NCI-H2081 treated with DMSO at 0.1 percent for 48 hours (cell line): ENCODE measurements around the gene ZBTB16.

Source experiments
- DNase-seq: peaks from one replicate; lab custom pipeline; 2025; lab: John Stamatoyannopoulos, UW

The ZBTB16 gene

GRCh38 chr11:114083391-114084252 lies 24.1 kb downstream of the ZBTB16 start:
- DNase-seq, result no peak

GRCh38 chr11:114084414-114084813 lies 24.9 kb downstream of the ZBTB16 start:
- DNase-seq, result no peak

- no peak for DNase-seq
Measured at GRCh38 chr11:114085965-114086793, 26.7 kb downstream of the ZBTB16 start.

- DNase-seq, result no peak
Measured at GRCh38 chr11:114087025-114087424, 27.5 kb downstream of the ZBTB16 start.

- no peak for DNase-seq
Measured at GRCh38 chr11:114088216-114088615, 28.7 kb downstream of the ZBTB16 start.

GRCh38 chr11:114088836-114089235 lies 29.3 kb downstream of the ZBTB16 start:
- DNase-seq, result no peak

- no peak for DNase-seq
Measured at GRCh38 chr11:114089748-114090147, 30.2 kb downstream of the ZBTB16 start.

- DNase-seq, result no peak
Measured at GRCh38 chr11:114090225-114090910, 30.9 kb downstream of the ZBTB16 start.

GRCh38 chr11:114090976-114091375 lies 31.5 kb downstream of the ZBTB16 start:
- DNase-seq, result no peak

- DNase-seq, result no peak
Measured at GRCh38 chr11:114091516-114092397, 32.2 kb downstream of the ZBTB16 start.

- DNase-seq, result no peak
Measured at GRCh38 chr11:114092478-114092877, 33.0 kb downstream of the ZBTB16 start.

- no peak for DNase-seq
Measured at GRCh38 chr11:114092953-114093352, 33.4 kb downstream of the ZBTB16 start.

- no peak for DNase-seq
Measured at GRCh38 chr11:114094516-114094915, 35.0 kb downstream of the ZBTB16 start.

GRCh38 chr11:114095899-114096298 lies 36.4 kb downstream of the ZBTB16 start:
- DNase-seq, result no peak

GRCh38 chr11:114097832-114098231 lies 38.3 kb downstream of the ZBTB16 start:
- DNase-seq, result no peak

- DNase-seq, result no peak
Measured at GRCh38 chr11:114098927-114099326, 39.4 kb downstream of the ZBTB16 start.

GRCh38 chr11:114099392-114100178 lies 40.1 kb downstream of the ZBTB16 start:
- DNase-seq, result no peak

GRCh38 chr11:114102993-114103896 lies 43.7 kb downstream of the ZBTB16 start:
- no peak for DNase-seq

- DNase-seq, result no peak
Measured at GRCh38 chr11:114105611-114106010, 46.1 kb downstream of the ZBTB16 start.

GRCh38 chr11:114106047-114106446 lies 46.5 kb downstream of the ZBTB16 start:
- no peak for DNase-seq
